B cell (primary cell): ENCODE data around the gene CDK2. TPM values are rescaled to one million over a fixed set of nuclear protein-coding genes. Genes with fewer than 3 reads are reported as not detected.
"Not testable (repeated sequence)": the region's sequence is repeated elsewhere in the genome, so short reads cannot be mapped to it uniquely, and the experiment has no call there.

Experiments used
- ATAC-seq: fragments of 200-7000 bp; cut with Tn5 transposase; one replicate; pipeline ENCODE4 v1.10.0; 2021; ENCODE audit warnings: low read depth, mild to moderate bottlenecking, moderate number of reproducible peaks, moderate library complexity
- CTCF ChIA-PET: fragments of 350-600 bp; sonication (Branson Sonifier 250); formaldehyde crosslinking; loops from one replicate; lab custom pipeline; 2021; ENCODE audit warnings: antibody characterized with exemption, inconsistent platforms; lab: Charles Lee
- POLR2A ChIA-PET: fragments of 350-600 bp; sonication (Branson Sonifier 250); formaldehyde crosslinking; loops from one replicate; lab custom pipeline; 2021; ENCODE audit warnings: antibody characterized with exemption; lab: Charles Lee
- DNase-seq: peaks from one replicate; pipeline ENCODE4 v3.0.0; 2013
- H2AFZ ChIP-seq: 2 replicates; pipeline ENCODE4 v1.6.1; 2012; ENCODE audit warnings: mild to moderate bottlenecking, low read depth, low read length; ENCODE audit not compliant: insufficient read depth, poor library complexity, severe bottlenecking
- H3K27ac ChIP-seq, 2 donors: 1 replicate in 1 of 2; 2 replicates in 1 of 2; pipeline ENCODE4 v1.5.1; 2012 to 2013; ENCODE audit warnings: low read length in 2 of 2, mild to moderate bottlenecking in 2 of 2, moderate library complexity in 1 of 2
- H3K27me3 ChIP-seq, 4 experiments: fragments of 200-600 bp in 1 of 4; sonication (generic) in 1 of 4; replicated peaks in 1 of 4; 1 replicate in 2 of 4; 2 replicates in 2 of 4; pipeline versions ENCODE4 v1.6.1 to v1.7.0; 2013 to 2016; ENCODE audit warnings: low read length in 3 of 4, mild to moderate bottlenecking in 2 of 4, mixed read lengths in 1 of 4, moderate library complexity in 1 of 4; ENCODE audit not compliant: insufficient read depth in 4 of 4, control insufficient read depth in 3 of 4; ENCODE audit errors: control extremely low read depth in 1 of 4
- H3K36me3 ChIP-seq, 2 experiments: replicated peaks in 1 of 2; 1 replicate in 1 of 2; 2 replicates in 1 of 2; pipeline versions ENCODE4 v1.6.1 to v1.7.1; 2013; ENCODE audit warnings: low read length in 1 of 2; ENCODE audit not compliant: insufficient read depth in 2 of 2, control insufficient read depth in 1 of 2; ENCODE audit errors: control extremely low read depth in 1 of 2, extremely low read depth in 1 of 2
- H3K4me1 ChIP-seq, 2 donors: fragments of 200-600 bp in 1 of 2; sonication (generic) in 1 of 2; 1 replicate in 1 of 2; 2 replicates in 1 of 2; pipeline versions ENCODE4 v1.5.1 to v1.6.1; 2013 to 2017; ENCODE audit warnings: low read length in 2 of 2; ENCODE audit not compliant: control insufficient read depth in 2 of 2, insufficient read depth in 2 of 2
- H3K4me2 ChIP-seq: replicated peaks from 2 replicates; pipeline ENCODE3; 2012; ENCODE audit warnings: mild to moderate bottlenecking, low read depth, low read length; ENCODE audit not compliant: poor library complexity, severe bottlenecking
- H3K4me3 ChIP-seq, 5 experiments: fragments of 200-600 bp in 1 of 5; sonication (generic) in 1 of 5; 1 replicate in 3 of 5; 2 replicates in 2 of 5; pipeline versions ENCODE4 v1.5.1 to v1.7.0; 2011 to 2016; ENCODE audit warnings: low read length in 4 of 5, mild to moderate bottlenecking in 4 of 5, low read depth in 2 of 5, control low read depth in 1 of 5, moderate library complexity in 1 of 5; ENCODE audit not compliant: insufficient read depth in 1 of 5; ENCODE audit errors: control extremely low read depth in 1 of 5, extremely low read depth in 1 of 5
- H3K79me2 ChIP-seq: fragments of 200-600 bp; sonication (generic); one replicate; pipeline ENCODE4 v1.6.0; 2016; ENCODE audit warnings: low read length; ENCODE audit not compliant: control insufficient read depth, insufficient read depth
- H3K9ac ChIP-seq: fragments of 200-600 bp; sonication (generic); 2 replicates; pipeline ENCODE4 v1.6.1; 2017; ENCODE audit warnings: mild to moderate bottlenecking, low read length, moderate library complexity
- H3K9me3 ChIP-seq, 3 donors: one replicate each; pipeline versions ENCODE4 v1.6.1 to v1.7.1; 2013; ENCODE audit warnings: low read length in 2 of 3; ENCODE audit not compliant: control insufficient read depth in 2 of 3, insufficient read depth in 1 of 3; ENCODE audit errors: control extremely low read depth in 1 of 3
- H4K20me1 ChIP-seq: 2 replicates; pipeline ENCODE4 v1.6.0; 2012; ENCODE audit warnings: mild to moderate bottlenecking, low read length; ENCODE audit not compliant: insufficient read depth, control insufficient read depth, poor library complexity, severe bottlenecking
- H3K27ac Mint-ChIP-seq: one replicate; pipeline ENCODE4 v1.8.0; 2021; ENCODE audit warnings: mixed read lengths
- H3K27me3 Mint-ChIP-seq: one replicate; pipeline ENCODE4 v1.8.0; 2021; ENCODE audit warnings: mixed read lengths
- H3K4me1 Mint-ChIP-seq: one replicate; pipeline ENCODE4 v1.8.0; 2021; ENCODE audit warnings: mixed read lengths
- H3K4me3 Mint-ChIP-seq: one replicate; pipeline ENCODE4 v1.8.0; 2021; ENCODE audit warnings: mixed read lengths
- H3K9me3 Mint-ChIP-seq: one replicate; pipeline ENCODE4 v1.8.0; 2022; ENCODE audit warnings: mixed read lengths; ENCODE audit not compliant: insufficient read depth
- CTCF ChIP-seq: fragments of 200-600 bp; IDR thresholded peaks from one replicate; pipeline ENCODE4 v1.8.0; 2022; ENCODE audit warnings: antibody characterized with exemption, mild to moderate bottlenecking
- EZH2 ChIP-seq: IDR thresholded peaks from 2 replicates; pipeline ENCODE4 v1.6.1; 2012; ENCODE audit warnings: borderline replicate concordance, low read depth, mild to moderate bottlenecking, moderate library complexity, low read length; ENCODE audit not compliant: insufficient read depth, poor library complexity, severe bottlenecking
- WGBS: methylation state at CpG from one replicate; pipeline ENCODE4 v1.1.5; 2013; ENCODE audit warnings: missing lambda C conversion rate; ENCODE audit not compliant: insufficient coverage; 5-methylcytosine and 5-hydroxymethylcytosine counted together
- intact Hi-C: fragments of 100-400 bp; cut with micrococcal nuclease; formaldehyde crosslinking; loops from one replicate; pipeline ENCODE4 v1.10.0; 2022
- polyA plus RNA-seq: library from polyadenylated mRNA; depleted of rRNA; stranded (reverse); fragments of >200 nt; gene quantifications from 2 replicates; pipeline ENCODE4 v1.2.3, GENCODE V29; 2012
- total RNA-seq, 2 donors: library from RNA; stranded (reverse); fragments of 120-200 nt in 1 of 2; gene quantifications; 1 replicate in 1 of 2; 2 replicates in 1 of 2; pipeline versions ENCODE4 v1.2.3 to v1.2.4, GENCODE V29; 2013 to 2022

The CDK2 gene
- total and polyA plus RNA-seq, 2 donors (not counting 1 experiment from before 2014, with no cell fraction given) = 10.8 to 32.8 TPM

GRCh38 chr12:55985341-55985740 lies 18.7 kb downstream of the CDK2 start:
- ATAC-seq (no peak), DNase-seq (no peak)
- TF ChIP-seq CTCF = no peak
- TF ChIP-seq EZH2 = no peak
- Mint-ChIP-seq H3K9me3 (no peaks in the 10 kb centered on the region), H3K4me1 (peaks cover 20% of the 10 kb centered on the region), H3K27ac (no peak overlapping the region), H3K4me3 (no peak overlapping the region), H3K27me3 (no peaks in the 10 kb centered on the region)
- Histone ChIP-seq H4K20me1 (peaks cover 16% of the 10 kb centered on the region), H3K27me3 (no peaks in the 10 kb centered on the region), H3K9ac (no peak overlapping the region), H3K4me2 (no peak overlapping the region), H3K36me3 (peaks cover 9 to 25% of the 10 kb centered on the region in 2 experiments), H3K27ac (no peak overlapping the region), H3K4me1 (peaks cover 23% of the 10 kb centered on the region in 2 donors), H3K79me2 (peaks cover 31% of the 10 kb centered on the region), H2AFZ (no peak overlapping the region), H3K4me3 (no peak overlapping the region), H3K9me3 (no peaks in the 10 kb centered on the region)
- intact Hi-C loops = no loop called here
- CTCF ChIA-PET = interaction anchor here (1.1 to 2.4 kb wide), 6 partner anchors 10 to 247 kb away, joined by 3 to 10 read pairs (median 5); partner anchors contain the start of genes RAB5B and SUOX
- POLR2A ChIA-PET = no interaction called here
- no CpG with 5 or more reads among the region's 4 CpGs for WGBS

GRCh38 chr12:55985976-55986375 lies 19.3 kb downstream of the CDK2 start:
- CTCF ChIA-PET = interaction anchor here (1.1 to 2.4 kb wide), 4 partner anchors 10 to 44 kb away, joined by 3 to 10 read pairs (median 4); partner anchors contain the start of gene RAB5B
- 98% methylated on average over 5 of the region's 7 CpGs for WGBS
- H3K4me2 ChIP-seq, H2AFZ ChIP-seq, H3K9ac ChIP-seq, ATAC-seq, H3K9me3 ChIP-seq, POLR2A ChIA-PET, DNase-seq, intact Hi-C loops, H3K27ac ChIP-seq, H3K4me3 Mint-ChIP-seq, H3K9me3 Mint-ChIP-seq, H3K27me3 ChIP-seq, H3K27ac Mint-ChIP-seq, H3K4me3 ChIP-seq, H3K27me3 Mint-ChIP-seq: not testable (repeated sequence)
- Histone ChIP-seq H4K20me1 (peaks cover 14% of the 10 kb centered on the region), H3K79me2 (peaks cover 27% of the 10 kb centered on the region), H3K36me3 (peaks cover 6 to 32% of the 10 kb centered on the region in 2 experiments), H3K4me1 (peaks cover 23% of the 10 kb centered on the region in 2 donors)
- H3K4me1 Mint-ChIP-seq = peaks cover 18% of the 10 kb centered on the region
